RCC 7860 (cell line): ENCODE measurements around the gene KHDRBS2.

ENCODE experiments used
- DNase-seq: peaks from one replicate; pipeline ENCODE4 v3.0.0-alpha.2; 2015; ENCODE audit warnings: low spot score
- FAIRE-seq: peaks from 2 replicates; lab custom pipeline; 2012; peaks lifted over from hg19 to GRCh38; lab: Jason Lieb, UNC

The KHDRBS2 gene

GRCh38 chr6:62192593-62192992 is 93.4 kb downstream of the KHDRBS2 start:
- DNase-seq, result no peak
- no peak for FAIRE-seq

GRCh38 chr6:62175195-62175594 is 110.8 kb downstream of the KHDRBS2 start:
- FAIRE-seq, result no peak
- no peak for DNase-seq

GRCh38 chr6:62174548-62174947 is 111.5 kb downstream of the KHDRBS2 start:
- DNase-seq (no peak), FAIRE-seq (no peak)

GRCh38 chr6:62167736-62168135 is 118.3 kb downstream of the KHDRBS2 start:
- FAIRE-seq (no peak), DNase-seq (no peak)

GRCh38 chr6:62162858-62163257 is 123.2 kb downstream of the KHDRBS2 start:
- DNase-seq, result no peak
- FAIRE-seq, result no peak

GRCh38 chr6:62152796-62153195 is 133.2 kb downstream of the KHDRBS2 start:
- DNase-seq, result no peak
- no peak for FAIRE-seq

- no peak for FAIRE-seq
These were observed 135.9 kb downstream of the KHDRBS2 start for GRCh38 chr6:62150048-62150663.

GRCh38 chr6:62146954-62147853 is 138.8 kb downstream of the KHDRBS2 start:
- no peak for DNase-seq
- FAIRE-seq, result no peak

More at GRCh38 chr6:62150048-62150663, 135.9 kb downstream of the KHDRBS2 start:
- peak; percentile 10 for DNase-seq

GRCh38 chr6:62129127-62129526 is 156.9 kb downstream of the KHDRBS2 start:
- FAIRE-seq (no peak), DNase-seq (no peak)

- FAIRE-seq, result no peak
These were observed 166.6 kb downstream of the KHDRBS2 start for GRCh38 chr6:62119401-62119800.

GRCh38 chr6:62103186-62103859 is 182.7 kb downstream of the KHDRBS2 start:
- FAIRE-seq (no peak), DNase-seq (no peak)

More at GRCh38 chr6:62119401-62119800, 166.6 kb downstream of the KHDRBS2 start:
- DNase-seq, result no peak

GRCh38 chr6:62102387-62102786 is 183.6 kb downstream of the KHDRBS2 start:
- no peak for DNase-seq
- FAIRE-seq, result no peak

GRCh38 chr6:62090442-62091229 is 195.4 kb downstream of the KHDRBS2 start:
- no peak for FAIRE-seq
- DNase-seq, result no peak

GRCh38 chr6:62089781-62090180 is 196.2 kb downstream of the KHDRBS2 start:
- DNase-seq (no peak), FAIRE-seq (no peak)

GRCh38 chr6:62086047-62086446 is 200.0 kb downstream of the KHDRBS2 start:
- DNase-seq, result no peak
- FAIRE-seq, result no peak

GRCh38 chr6:62075869-62076268 is 210.2 kb downstream of the KHDRBS2 start:
- DNase-seq (no peak), FAIRE-seq (no peak)

- no peak for FAIRE-seq
- no peak for DNase-seq
These were observed 226.1 kb downstream of the KHDRBS2 start for GRCh38 chr6:62059901-62060300.

- FAIRE-seq, result no peak
- no peak for DNase-seq
These were observed 228.7 kb downstream of the KHDRBS2 start for GRCh38 chr6:62057300-62057699.

GRCh38 chr6:62045502-62045901 is 240.5 kb downstream of the KHDRBS2 start:
- DNase-seq, result no peak
- no peak for FAIRE-seq

- no peak for FAIRE-seq
These were observed 242.9 kb downstream of the KHDRBS2 start for GRCh38 chr6:62043084-62043483.

GRCh38 chr6:62042429-62042828 is 243.6 kb downstream of the KHDRBS2 start:
- FAIRE-seq (no peak), DNase-seq (no peak)

More at GRCh38 chr6:62043084-62043483, 242.9 kb downstream of the KHDRBS2 start:
- no peak for DNase-seq
